ENCODE measurements around the gene SRCAP.
"Not testable (repeated sequence)": the region's sequence is repeated elsewhere in the genome, so short reads cannot be mapped to it uniquely, and the experiment has no call there.

The SRCAP gene

DNA sequence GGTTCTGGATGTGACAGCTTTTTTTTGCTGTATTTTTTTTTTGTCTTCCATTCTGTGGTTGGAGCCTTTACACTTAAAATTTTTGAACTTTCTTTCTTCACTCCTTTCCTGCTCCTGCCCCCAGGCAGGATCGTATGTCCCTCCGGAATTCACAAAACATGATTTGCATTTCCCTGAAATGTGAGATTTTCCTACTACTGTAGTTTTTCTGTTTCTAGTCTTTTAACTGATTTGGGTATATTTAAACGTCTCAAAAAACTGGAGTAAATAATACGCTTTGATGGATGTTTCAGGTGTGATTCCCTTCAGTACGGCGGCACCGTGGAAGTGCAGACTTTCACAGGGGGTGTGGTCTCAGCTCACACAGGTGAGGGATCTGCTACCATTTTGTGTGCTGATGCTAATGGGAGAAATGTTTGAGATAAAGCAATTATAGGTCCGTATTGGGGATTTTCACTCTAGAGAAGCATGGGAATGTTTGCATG is 686 bp downstream of the SRCAP start:
- DNase-seq, result no peak

DNA sequence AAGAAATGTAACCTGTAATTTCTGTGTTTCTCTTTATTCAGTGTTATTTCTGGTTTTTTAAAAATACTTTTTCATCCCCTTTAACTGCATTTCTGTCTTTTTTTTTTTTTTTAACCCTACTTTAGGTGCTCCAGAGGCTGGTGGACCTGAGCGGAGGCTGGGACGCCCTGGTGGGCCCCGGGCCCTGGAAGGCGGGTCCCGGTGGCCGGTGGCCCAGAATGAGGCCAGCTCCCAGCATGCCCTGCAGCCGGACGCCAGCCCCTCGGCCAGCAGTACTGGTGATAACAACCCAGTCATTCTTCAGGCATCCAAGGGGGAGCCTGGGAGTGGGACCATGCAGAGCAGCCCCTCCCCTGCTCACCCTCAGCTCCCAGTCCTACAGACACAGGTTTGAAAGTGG is 1.5 kb downstream of the SRCAP start:
- DNase-seq, result no peak

DNA sequence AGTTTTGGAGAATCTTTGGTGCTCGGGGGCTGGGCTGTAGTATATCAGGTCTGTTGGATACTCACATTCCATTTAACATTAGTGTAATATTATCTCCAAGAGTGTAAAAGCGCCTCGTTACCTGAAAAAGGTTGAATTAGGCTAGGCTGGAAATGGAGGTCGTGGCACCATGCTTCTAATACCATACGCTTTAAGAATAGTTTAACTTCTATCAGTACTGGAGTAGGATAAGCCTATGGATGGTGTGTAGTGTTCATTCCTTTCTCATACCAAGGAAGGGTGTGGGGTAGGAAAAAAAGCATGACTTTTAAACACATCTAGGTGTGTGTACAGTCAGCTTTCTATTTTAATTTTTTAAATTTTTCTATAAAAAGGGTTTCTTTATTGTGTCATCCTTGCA is 2.0 kb downstream of the SRCAP start:
- DNase-seq, result no peak

DNA sequence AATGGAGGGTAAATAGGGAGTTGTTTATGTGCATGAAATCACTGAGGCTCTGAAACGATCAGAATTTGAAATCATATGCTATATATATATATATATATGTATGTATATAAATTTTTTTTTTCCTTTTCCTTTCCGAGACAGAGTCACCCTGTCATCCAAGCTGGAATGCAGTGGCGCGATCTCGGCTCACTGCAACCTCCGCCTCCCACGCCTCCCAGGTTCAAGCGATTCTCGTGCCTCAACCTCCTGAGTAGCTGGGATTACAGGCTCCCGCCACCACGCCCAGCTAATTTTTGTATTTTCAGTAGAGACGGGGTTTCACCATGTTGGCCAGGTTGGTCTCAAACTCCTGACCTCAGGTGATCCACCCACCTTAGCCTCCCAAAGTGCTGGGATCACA is 4.1 kb downstream of the SRCAP start:
- DNase-seq, result not testable (repeated sequence)

DNA sequence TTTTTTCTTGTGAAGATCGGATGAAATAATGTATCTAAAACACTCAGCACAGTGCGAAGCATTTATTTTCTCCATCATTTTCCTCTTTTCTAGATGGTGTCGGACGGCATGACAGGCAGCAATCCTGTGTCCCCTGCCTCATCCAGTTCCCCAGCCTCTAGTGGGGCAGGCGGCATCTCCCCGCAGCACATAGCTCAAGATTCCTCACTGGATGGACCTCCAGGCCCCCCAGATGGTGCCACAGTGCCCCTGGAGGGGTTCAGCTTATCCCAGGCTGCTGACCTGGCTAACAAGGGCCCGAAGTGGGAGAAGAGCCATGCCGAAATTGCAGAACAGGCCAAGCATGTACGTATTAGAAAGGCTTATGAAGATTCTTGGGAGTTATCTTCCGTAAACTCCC is 5.0 kb downstream of the SRCAP start:
- DNase-seq, result no peak

DNA sequence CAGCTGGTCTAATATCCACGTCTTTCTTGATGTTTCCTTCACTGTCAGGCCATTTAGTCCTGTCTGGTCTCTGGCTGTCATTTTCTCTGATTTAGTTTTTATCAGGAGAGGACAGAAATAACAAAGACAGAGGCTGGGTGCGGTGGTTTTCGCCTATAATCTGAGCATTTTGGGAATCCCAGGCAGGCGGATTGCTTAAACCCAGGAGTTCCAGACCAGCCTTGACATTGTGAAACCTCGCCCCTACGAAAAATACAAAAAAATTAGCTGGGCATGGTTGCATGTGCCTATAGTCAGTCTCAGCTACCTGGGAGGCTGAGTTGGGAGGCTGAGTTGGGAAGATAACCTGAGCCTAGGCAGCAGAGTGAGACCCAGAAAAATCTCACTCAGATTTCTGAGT is 7.1 kb downstream of the SRCAP start:
- DNase-seq, result no peak

DNA sequence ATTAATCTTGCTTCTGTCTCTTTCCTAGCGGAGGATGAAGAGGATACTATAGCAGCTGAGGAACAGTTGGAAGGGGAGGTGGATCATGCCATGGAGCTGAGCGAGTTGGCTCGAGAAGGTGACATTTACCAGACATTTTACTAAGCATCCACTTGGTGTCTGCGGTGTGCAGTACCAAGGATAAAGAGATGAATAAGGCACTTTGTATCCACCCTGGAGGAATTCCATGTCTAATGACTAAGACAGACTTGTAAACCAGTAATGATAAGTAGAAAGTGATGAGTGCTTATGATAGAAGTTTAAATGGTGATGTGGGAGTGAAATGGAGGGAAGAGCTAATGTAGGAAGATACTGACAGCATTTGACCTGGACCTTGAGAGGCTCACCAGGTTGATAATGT is 12.0 kb downstream of the SRCAP start:
- DNase-seq, result no peak

DNA sequence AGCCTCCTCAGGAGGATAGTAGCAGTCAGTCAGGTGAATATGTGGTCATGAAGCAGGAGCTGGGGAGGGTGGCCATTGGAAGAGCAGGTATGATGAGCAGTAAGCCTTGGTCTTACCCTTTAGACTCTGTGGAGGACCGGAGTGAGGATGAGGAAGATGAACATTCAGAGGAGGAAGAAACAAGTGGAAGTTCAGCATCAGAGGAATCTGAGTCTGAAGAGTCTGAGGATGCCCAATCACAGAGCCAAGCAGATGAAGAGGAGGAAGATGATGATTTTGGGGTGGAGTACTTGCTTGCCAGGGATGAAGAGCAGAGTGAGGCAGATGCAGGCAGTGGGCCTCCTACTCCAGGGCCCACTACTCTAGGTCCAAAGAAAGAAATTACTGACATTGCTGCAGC is 12.7 kb downstream of the SRCAP start:
- no peak for DNase-seq

DNA sequence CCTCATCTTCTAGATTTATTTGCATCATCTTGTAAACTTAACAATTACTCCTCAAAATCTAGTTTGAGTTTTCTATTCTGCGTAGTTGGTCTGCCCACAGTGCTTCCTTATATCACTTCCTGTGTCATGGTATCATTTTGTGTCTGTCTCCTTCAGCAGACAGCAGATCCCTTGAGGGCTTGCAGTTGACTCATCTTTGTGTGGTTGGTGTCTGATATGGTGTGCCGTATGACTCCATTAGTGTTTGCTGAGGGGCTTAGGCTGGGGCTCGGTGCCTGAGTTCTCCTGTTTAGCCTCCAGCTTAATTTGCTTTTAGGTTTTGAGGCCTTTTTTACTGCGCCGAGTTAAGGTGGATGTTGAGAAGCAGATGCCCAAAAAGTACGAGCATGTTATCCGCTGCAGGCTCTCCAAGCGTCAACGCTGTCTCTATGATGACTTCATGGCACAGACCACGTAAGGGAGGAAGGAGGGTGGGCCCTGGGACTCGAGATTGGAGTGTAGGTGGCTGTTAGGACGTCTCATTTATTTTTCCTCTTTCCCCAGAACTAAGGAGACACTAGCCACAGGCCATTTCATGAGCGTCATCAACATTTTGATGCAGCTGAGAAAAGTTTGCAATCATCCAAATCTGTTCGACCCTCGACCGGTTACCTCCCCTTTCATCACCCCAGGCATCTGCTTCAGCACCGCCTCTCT is 16.9 kb downstream of the SRCAP start:
- no peak for DNase-seq

DNA sequence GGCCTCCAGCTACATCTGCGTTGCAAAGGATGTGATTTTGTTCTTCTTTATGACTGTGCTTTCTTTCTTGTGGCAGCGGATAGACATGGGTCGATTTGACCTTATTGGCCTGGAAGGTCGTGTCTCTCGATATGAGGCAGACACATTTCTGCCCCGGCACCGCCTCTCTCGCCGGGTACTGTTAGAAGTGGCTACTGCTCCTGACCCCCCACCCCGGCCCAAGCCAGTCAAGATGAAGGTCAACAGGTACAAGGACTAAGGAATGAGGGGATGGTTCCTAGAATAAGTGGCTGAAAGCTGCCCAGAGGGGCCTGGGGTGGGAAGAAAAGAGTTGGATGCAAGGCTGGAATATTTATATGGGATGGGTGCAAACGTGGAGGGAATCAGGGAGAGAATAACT is 21.1 kb downstream of the SRCAP start:
- no peak for DNase-seq

DNA sequence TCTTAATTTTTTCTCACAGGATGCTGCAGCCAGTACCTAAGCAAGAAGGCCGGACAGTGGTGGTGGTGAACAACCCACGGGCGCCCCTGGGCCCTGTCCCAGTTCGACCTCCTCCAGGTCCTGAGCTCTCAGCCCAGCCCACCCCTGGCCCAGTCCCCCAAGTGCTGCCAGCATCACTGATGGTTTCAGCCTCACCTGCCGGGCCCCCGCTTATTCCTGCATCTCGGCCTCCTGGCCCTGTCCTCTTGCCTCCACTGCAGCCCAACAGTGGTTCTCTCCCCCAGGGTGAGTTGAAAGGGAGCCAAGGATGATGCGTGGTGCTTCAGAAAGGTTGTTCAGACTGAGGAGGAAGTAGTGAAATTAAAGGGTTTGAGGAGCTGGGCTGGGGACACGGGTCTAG is 21.7 kb downstream of the SRCAP start:
- DNase-seq, result no peak

DNA sequence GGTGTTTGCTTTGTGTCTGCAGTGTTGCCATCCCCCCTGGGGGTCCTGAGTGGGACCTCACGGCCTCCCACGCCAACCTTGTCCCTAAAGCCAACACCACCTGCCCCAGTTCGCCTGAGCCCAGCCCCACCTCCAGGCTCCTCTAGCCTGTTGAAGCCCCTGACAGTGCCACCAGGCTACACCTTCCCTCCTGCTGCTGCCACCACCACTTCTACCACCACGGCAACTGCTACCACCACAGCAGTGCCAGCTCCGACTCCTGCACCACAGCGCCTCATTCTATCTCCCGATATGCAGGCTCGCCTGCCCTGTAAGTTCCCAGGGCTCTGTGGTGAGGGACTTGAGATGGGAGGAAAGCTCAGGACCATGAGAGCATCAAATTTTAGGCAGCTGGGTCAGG is 22.2 kb downstream of the SRCAP start:
- no peak for DNase-seq

DNA sequence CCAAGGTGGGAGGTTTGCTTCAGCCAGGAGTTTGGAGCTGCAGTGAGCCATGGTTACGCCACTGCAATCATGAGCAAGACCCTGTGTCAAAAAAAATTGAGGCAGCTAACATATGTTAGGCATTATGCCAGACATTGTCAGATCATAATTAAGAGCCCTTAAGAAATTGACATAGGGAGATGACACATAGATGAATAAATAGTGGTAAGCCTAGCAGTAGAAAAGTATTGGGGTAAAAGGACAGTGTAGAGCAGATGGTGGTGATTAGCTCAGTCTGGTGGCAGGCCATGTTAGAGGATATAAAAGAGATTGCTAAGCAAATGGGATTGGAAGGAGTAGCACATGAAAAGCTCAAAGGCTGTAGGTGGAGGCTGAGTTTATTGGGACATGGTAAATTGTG is 22.6 kb downstream of the SRCAP start:
- DNase-seq, result peak; percentile 56

DNA sequence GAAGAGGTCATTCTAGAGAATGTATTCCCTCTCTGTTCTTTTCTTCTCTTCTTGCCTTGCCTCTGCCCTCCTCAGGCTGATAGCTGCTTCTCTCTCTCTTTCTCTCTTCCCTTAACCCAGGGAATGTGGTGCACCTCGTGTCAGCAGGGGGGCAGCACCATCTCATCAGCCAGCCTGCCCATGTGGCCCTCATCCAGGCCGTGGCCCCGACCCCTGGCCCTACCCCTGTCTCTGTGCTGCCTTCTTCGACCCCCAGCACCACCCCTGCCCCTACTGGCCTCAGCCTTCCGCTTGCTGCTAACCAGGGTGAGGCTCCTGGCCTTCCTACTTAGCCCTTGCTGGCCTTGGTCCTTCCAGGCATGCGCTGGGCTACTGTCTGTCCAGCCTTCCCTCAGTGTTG is 23.5 kb downstream of the SRCAP start:
- no peak for DNase-seq

DNA sequence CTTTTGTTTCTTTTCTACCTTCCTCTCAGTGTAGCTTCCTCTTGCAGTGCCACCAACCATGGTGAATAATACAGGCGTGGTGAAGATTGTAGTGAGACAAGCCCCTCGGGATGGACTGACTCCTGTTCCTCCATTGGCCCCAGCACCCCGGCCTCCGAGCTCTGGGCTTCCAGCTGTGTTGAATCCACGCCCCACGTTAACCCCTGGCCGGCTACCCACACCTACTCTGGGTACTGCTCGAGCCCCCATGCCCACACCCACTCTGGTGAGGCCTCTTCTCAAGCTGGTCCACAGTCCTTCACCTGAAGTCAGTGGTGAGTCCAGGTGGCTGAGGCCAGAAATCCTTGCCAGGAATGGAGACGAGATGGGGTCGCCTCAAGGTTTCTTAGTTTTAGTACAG is 23.9 kb downstream of the SRCAP start:
- no peak for DNase-seq

DNA sequence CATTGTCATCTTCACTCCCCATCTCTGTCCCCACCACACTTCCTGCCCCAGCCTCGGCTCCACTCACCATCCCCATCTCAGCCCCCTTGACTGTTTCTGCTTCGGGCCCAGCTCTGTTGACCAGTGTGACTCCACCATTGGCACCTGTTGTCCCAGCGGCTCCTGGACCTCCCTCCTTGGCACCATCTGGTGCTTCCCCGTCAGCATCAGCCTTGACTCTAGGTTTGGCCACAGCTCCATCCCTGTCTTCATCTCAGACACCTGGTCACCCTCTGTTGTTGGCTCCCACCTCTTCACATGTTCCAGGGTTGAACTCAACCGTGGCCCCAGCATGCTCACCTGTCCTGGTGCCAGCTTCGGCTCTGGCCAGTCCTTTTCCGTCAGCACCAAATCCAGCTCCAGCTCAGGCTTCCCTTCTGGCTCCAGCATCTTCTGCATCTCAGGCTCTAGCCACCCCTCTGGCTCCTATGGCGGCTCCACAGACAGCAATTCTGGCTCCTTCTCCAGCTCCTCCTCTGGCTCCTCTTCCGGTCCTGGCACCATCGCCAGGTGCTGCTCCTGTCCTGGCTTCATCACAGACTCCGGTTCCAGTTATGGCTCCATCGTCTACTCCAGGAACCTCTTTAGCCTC is 24.9 kb downstream of the SRCAP start:
- DNase-seq, result no peak

DNA sequence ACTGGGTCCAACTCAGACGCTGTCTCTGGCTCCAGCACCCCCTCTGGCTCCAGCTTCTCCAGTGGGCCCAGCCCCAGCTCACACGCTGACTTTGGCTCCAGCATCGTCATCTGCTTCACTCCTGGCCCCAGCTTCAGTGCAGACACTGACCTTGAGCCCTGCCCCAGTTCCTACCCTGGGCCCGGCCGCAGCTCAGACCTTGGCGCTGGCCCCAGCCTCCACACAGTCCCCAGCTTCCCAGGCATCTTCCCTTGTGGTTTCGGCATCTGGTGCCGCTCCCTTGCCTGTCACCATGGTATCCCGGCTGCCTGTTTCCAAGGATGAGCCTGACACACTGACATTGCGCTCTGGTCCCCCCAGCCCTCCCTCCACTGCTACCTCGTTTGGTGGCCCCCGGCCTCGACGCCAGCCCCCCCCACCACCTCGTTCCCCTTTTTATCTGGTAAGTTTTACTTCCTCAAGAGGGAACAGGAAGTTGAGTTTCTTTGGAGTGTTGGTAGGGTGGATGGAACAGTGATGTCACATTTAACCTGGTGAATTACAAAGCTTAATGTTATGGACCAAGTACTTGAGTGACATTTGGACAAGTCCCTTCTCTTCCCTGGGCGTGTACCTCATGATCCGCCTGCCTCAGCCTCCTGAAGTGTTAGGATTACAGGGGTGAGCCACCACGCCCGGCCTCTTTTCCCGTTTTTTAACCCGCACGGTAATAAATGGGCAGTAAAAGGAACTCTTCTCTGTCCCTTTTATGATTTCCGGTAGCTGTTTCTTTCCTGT is 25.9 kb downstream of the SRCAP start:
- no peak for DNase-seq

DNA sequence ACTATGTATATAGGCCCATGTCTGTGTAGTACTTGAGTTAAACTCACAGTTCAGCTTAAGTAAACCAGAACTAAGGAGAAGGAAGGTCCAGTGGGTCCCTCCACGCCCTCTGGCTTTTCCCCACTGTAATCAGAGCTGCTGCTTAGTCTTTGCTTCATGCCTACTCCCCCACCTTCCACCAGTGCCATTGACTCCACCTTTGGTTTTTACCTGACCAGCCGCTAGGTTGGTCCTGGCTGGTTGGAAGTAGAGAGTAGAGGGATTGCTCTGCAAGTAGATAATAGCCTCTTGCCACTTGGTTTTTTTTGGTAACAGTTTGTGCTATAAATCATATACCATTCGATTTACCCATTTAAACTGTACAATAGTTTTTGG is 26.4 kb downstream of the SRCAP start:
- DNase-seq, result no peak

DNA sequence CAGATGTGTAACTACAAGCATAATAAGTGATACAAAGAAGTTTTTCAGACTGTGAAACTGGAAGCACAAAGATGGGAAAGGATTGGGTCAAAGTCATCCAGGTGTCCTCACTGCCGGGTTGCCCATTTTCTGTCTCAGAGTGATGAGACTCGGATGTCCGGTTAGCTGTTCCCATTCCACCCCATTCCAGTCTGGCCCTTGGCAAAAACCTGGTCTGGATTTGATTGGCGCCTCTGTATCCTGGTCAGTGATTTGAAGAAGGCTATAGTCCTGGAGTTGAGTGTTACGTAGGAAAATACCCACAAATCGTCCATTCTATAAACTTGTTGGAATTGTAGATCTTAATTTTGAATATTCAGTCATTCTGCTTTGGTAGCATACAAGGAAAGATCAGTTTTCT is 29.4 kb downstream of the SRCAP start:
- DNase-seq, result no peak

DNA sequence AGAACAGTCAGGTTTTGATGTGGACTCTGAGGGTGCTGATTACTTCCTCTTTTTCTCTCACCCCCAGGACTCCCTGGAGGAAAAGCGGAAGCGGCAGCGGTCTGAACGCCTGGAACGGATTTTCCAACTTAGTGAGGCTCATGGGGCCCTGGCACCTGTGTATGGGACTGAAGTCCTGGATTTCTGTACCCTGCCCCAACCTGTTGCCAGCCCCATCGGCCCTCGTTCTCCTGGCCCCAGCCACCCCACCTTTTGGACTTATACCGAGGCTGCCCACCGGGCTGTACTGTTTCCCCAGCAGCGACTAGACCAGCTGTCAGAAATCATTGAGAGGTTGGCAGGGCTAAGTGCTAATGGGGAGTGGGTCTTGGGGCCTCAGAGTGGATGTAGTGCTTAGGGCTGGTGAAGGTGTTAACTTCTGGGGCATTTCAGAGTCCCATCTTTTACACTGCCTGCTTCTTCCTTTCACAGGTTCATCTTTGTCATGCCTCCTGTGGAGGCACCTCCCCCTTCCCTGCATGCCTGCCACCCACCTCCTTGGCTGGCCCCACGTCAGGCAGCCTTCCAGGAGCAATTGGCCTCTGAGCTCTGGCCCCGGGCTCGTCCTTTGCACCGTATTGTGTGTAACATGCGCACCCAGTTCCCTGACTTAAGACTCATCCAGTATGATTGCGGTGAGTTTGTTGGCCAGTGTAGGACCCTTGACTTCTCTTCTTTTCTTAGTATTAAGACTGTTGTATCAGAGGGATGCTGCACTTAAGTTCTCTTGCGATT is 30.1 kb downstream of the SRCAP start:
- DNase-seq, result no peak

DNA sequence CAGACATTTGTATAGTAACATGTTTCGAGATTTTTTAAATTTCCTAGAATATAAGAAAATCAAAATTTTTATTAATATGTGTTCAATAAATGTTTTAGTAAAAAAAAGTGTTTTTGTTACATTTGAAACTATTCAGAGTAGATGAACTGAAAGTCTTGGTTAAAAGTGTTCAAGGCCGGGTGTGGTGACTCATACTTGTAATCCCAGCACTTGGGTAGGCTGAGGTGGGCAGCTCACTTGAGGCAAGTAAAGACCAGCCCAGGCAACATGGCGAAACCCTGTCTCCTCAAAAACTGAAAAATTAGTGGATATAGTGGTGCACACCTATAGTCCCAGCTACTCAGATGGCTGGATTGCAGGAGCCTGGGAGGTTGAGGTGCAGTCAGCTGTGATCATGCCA is 32.4 kb downstream of the SRCAP start:
- no peak for DNase-seq

DNA sequence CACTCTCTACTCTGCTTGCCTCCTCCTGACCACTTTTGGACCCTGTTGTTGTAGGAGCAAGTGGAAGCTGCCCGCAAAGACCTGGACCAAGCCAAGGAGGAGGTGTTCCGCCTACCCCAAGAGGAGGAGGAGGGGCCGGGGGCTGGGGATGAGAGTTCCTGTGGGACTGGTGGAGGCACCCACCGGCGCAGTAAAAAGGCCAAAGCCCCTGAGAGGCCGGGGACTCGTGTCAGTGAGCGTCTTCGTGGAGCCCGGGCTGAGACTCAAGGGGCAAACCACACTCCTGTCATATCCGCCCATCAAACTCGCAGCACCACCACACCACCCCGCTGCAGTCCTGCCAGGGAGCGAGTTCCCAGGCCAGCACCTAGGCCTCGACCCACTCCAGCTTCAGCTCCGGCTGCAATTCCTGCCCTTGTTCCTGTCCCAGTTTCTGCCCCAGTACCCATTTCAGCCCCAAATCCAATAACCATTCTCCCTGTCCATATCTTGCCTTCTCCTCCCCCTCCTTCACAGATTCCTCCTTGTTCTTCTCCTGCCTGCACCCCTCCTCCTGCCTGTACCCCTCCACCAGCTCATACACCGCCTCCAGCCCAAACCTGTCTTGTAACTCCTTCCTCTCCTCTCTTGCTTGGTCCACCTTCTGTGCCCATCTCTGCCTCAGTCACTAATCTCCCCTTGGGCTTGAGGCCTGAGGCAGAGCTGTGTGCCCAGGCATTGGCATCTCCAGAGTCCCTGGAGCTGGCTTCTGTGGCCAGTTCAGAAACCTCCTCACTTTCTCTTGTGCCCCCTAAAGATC is 38.2 kb downstream of the SRCAP start:
- no peak for DNase-seq
